Glutamatergic neuron (in vitro differentiated cells): ENCODE measurements around the gene DERL3. TPM values are rescaled to one million over a fixed set of nuclear protein-coding genes. Genes with fewer than 3 reads are reported as not detected.

ENCODE experiments used
- DNase-seq: peaks from one replicate; pipeline ENCODE4 v3.0.0; 2022
- H3K27ac Mint-ChIP-seq: one replicate; pipeline ENCODE4 v1.8.0; 2020; ENCODE audit warnings: mild to moderate bottlenecking, mixed read lengths, inconsistent platforms; ENCODE audit not compliant: unreplicated experiment
- H3K27me3 Mint-ChIP-seq: one replicate; pipeline ENCODE4 v1.8.0; 2020; ENCODE audit warnings: mild to moderate bottlenecking, moderate library complexity, mixed read lengths, inconsistent platforms; ENCODE audit not compliant: unreplicated experiment
- H3K36me3 Mint-ChIP-seq: one replicate; pipeline ENCODE4 v1.8.0; 2020; ENCODE audit warnings: mild to moderate bottlenecking, mixed read lengths, inconsistent platforms; ENCODE audit not compliant: unreplicated experiment
- H3K4me1 Mint-ChIP-seq: one replicate; pipeline ENCODE4 v1.8.0; 2020; ENCODE audit warnings: mild to moderate bottlenecking, low read depth, mixed read lengths, inconsistent platforms; ENCODE audit not compliant: unreplicated experiment
- H3K4me3 Mint-ChIP-seq: one replicate; pipeline ENCODE4 v1.8.0; 2020; ENCODE audit warnings: mild to moderate bottlenecking, mixed read lengths, inconsistent platforms; ENCODE audit not compliant: unreplicated experiment
- H3K9me3 Mint-ChIP-seq: one replicate; pipeline ENCODE4 v1.8.0; 2020; ENCODE audit warnings: mild to moderate bottlenecking, moderate library complexity, mixed read lengths, inconsistent platforms; ENCODE audit not compliant: unreplicated experiment
- total RNA-seq: library from RNA; stranded (reverse); fragmentation: NEBNext Ultra II Directional; extraction: Animal tissue kit (Norgen Biotek cat#: 25700); gene quantifications from one replicate; pipeline ENCODE4 v1.2.1, GENCODE V29; 2021; ENCODE audit not compliant: unreplicated experiment
- TF ChIP-seq, protein P1 (sequence below): fragments of 200-600 bp; sonication (generic); IDR thresholded peaks from one replicate; pipeline ENCODE4 v1.5.0; 2021; ENCODE audit not compliant: partially characterized antibody, unreplicated experiment

The DERL3 gene
- total RNA-seq, 1 donor from 2014 or later, result 1.2 TPM

DNA sequence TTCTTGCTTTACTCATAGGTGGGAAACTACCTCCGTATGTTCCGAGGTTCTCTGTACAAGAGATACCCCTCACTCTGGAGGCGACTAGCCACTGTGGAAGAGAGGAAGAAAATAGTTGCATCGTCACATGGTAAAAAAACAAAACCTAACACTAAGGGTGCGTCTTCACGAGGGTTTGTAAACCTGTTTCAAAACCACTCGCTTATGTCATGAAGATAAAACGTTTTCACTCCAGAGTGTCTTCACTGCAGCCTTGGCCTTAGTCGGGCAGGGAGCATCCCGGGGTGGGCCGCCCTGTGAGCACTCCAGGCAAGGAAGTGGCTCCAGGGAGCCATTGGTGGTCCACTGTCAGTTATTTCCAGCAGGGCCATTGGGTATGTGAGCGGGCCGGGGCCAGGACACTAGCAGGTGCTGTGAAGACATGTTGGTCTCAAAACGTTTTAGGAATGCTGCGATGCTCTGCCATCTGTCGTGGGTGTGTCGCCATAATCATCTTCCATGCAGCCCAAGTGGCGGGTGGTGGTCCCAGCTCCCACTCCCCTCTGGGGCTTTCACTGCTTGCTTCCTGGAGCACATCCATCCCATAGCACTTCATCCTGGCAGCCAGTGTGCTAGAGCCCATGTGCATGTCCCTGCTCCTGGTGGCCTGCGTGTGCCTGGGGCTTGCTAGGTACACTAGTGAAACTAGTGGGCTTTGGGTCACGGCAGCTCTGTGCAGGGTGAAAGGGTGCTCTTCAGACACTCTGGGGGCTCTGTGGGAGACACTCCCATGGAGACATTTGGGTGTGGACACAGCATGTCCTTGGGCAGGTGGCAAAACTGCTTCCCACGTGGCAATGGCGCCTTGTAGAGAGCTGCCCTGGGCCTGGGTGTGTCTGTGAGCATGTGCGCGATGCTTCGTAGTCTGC lies 46.8 kb downstream of the DERL3 start:
- H3K36me3 Mint-ChIP-seq, result peaks cover 10% of the 10 kb centered on the region
- TF ChIP-seq, protein P1, sequence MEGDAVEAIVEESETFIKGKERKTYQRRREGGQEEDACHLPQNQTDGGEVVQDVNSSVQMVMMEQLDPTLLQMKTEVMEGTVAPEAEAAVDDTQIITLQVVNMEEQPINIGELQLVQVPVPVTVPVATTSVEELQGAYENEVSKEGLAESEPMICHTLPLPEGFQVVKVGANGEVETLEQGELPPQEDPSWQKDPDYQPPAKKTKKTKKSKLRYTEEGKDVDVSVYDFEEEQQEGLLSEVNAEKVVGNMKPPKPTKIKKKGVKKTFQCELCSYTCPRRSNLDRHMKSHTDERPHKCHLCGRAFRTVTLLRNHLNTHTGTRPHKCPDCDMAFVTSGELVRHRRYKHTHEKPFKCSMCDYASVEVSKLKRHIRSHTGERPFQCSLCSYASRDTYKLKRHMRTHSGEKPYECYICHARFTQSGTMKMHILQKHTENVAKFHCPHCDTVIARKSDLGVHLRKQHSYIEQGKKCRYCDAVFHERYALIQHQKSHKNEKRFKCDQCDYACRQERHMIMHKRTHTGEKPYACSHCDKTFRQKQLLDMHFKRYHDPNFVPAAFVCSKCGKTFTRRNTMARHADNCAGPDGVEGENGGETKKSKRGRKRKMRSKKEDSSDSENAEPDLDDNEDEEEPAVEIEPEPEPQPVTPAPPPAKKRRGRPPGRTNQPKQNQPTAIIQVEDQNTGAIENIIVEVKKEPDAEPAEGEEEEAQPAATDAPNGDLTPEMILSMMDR, result no peak
- peak overlapping the region; percentile 77 for H3K27ac Mint-ChIP-seq
- no peak for DNase-seq
- H3K9me3 Mint-ChIP-seq, result peaks cover 11% of the 10 kb centered on the region
- H3K4me3 Mint-ChIP-seq, result peak overlapping the region; percentile 57
- H3K27me3 Mint-ChIP-seq, result no peaks in the 10 kb centered on the region
- H3K4me1 Mint-ChIP-seq, result peaks cover 43% of the 10 kb centered on the region

DNA sequence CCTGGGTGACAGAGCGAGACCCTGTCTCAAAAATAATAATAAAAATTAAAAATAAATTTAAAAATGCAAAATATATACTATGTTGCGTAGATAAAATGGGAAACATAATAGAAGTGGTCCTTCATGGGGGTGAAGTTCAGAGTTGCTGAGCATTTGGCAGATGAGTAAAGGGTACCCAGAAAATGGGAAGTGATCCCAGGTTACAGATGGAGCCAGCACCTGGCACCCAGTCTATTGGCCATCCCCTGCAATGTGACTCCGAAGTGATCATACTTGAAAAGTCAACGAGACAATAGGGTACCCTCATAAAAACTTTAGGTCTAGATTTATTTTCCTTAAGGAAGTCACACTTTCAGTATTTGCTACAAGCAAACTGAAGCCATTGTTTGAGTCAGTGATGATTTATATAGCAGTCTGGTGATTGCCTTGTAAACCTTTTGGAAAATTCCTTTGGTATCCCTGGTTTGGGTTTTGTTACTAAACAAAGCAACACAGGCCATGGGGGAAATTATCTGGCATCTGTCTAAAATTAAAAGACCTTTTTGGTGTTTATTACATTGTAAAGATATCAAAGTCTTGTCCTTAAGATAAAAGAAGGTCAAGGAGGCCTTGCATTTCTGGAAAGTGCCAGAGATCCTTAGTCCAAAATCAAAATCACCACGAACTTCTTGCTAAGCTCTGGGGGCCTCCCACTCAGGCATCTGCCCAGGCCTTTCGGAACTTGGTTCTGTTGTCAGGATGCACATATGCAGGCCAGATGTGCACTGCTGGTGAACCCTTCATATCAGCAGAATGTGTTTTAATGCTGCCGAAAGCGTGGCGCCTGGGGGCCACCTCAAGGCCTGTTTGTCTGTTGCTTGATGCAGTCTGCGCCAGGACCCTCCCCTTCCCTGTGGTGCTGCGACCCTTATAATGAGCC lies 47.7 kb downstream of the DERL3 start:
- no peak for DNase-seq
- peaks cover 10% of the 10 kb centered on the region for H3K36me3 Mint-ChIP-seq
- peak overlapping the region; percentile 57 for H3K4me3 Mint-ChIP-seq
- H3K27me3 Mint-ChIP-seq, result peaks cover 2% of the 10 kb centered on the region
- H3K9me3 Mint-ChIP-seq, result peaks cover 10% of the 10 kb centered on the region
- peaks cover 42% of the 10 kb centered on the region for H3K4me1 Mint-ChIP-seq
- H3K27ac Mint-ChIP-seq, result peak overlapping the region; percentile 77
- TF ChIP-seq, protein P1, result no peak

DNA sequence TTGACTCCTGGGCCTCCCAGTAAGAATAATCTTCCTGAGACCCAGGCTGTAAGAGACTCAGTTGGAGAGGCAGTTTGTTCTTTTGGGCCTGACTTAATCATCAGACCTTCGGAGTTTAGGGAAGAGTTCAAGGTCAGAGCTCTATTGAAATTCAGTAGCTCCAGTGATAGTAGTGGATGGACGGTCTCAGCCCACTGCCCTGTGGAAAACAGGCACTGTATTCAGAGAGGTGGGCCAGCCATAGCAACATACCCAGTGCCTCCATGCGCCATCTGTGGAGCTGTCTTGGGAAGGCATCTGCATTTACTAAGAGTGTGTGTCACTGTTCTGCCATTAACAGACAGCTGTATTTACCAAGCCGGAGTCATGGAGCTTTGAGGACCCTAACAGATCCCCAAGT lies 49.2 kb downstream of the DERL3 start:
- Mint-ChIP-seq H3K4me3 (peak overlapping the region; percentile 71), H3K4me1 (peaks cover 40% of the 10 kb centered on the region), H3K36me3 (peaks cover 10% of the 10 kb centered on the region), H3K9me3 (peaks cover 8% of the 10 kb centered on the region), H3K27me3 (peaks cover 2% of the 10 kb centered on the region), H3K27ac (peak overlapping the region; percentile 87)
- DNase-seq, result no peak
- TF ChIP-seq, protein P1, result no peak

DNA sequence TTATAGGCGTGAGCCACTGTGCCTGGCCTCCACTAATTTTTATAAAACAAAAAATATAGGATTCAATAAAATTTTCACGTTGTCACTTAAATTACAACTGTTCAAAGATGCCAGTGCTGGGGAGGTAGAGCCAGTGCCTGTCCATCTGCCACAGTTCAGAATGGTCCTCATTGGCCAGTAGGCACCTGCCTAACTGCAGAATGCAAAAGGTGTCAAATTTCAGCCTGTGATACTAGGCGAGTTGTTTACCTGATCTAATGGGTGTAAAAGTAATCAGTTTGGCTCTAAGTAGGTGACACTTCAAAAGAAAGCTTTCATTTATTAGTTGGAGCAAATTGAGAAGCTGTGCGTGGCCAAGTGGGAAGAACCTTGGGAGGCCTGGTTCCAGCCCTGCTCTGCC lies 49.7 kb downstream of the DERL3 start:
- DNase-seq, result no peak
- Mint-ChIP-seq H3K4me3 (peak overlapping the region; percentile 71), H3K27me3 (peaks cover 2% of the 10 kb centered on the region), H3K9me3 (peaks cover 8% of the 10 kb centered on the region), H3K4me1 (peaks cover 40% of the 10 kb centered on the region), H3K27ac (peak overlapping the region; percentile 87), H3K36me3 (peaks cover 10% of the 10 kb centered on the region)
- TF ChIP-seq, protein P1, result no peak
